ENCODE data around the gene ZNF593OS.

DNA sequence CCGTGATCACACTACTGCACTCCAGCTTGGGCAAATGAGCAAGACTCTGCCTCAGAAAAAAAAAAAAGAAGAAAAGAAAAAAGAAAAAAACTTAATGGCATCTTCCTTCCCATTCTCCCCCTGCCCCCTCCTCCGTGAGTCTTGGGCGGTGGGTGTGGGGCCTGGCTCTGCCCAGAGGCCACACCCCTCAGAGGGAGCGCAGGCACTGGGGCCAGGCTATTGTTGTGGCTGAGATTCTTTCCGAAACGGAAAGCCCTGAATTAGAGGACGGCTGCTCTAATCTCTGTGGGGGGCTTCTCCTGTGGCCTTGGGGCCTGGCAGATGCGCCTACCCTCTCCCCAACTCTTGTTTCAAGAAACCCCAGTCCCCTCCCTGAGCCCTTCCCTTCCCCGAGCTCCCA is 16.9 kb downstream of the ZNF593OS start:
- TF ChIP-seq POLR2A (IDR thresholded peaks at IDR 0.05) (no peak), POLR2AphosphoS5 (IDR thresholded peaks at IDR 0.05) (no peak)
- TF ChIP-seq, protein P1, sequence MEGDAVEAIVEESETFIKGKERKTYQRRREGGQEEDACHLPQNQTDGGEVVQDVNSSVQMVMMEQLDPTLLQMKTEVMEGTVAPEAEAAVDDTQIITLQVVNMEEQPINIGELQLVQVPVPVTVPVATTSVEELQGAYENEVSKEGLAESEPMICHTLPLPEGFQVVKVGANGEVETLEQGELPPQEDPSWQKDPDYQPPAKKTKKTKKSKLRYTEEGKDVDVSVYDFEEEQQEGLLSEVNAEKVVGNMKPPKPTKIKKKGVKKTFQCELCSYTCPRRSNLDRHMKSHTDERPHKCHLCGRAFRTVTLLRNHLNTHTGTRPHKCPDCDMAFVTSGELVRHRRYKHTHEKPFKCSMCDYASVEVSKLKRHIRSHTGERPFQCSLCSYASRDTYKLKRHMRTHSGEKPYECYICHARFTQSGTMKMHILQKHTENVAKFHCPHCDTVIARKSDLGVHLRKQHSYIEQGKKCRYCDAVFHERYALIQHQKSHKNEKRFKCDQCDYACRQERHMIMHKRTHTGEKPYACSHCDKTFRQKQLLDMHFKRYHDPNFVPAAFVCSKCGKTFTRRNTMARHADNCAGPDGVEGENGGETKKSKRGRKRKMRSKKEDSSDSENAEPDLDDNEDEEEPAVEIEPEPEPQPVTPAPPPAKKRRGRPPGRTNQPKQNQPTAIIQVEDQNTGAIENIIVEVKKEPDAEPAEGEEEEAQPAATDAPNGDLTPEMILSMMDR (IDR thresholded peaks at IDR 0.05 in 8 of 11, conservative IDR thresholded peaks at IDR 0.05 in 3 of 11), result no peak

All from spleen (tissue), 7 donors.